GM18909 (cell line): ENCODE results near the gene PDZD7.

Experiments used
- ATAC-seq: cut with Tn5 transposase; IDR thresholded peaks from one replicate; pipeline ENCODE4 v1.9.1; 2021; ENCODE audit warnings: mild to moderate bottlenecking; ENCODE audit not compliant: unreplicated experiment, poor library complexity

PDZD7 gene

DNA sequence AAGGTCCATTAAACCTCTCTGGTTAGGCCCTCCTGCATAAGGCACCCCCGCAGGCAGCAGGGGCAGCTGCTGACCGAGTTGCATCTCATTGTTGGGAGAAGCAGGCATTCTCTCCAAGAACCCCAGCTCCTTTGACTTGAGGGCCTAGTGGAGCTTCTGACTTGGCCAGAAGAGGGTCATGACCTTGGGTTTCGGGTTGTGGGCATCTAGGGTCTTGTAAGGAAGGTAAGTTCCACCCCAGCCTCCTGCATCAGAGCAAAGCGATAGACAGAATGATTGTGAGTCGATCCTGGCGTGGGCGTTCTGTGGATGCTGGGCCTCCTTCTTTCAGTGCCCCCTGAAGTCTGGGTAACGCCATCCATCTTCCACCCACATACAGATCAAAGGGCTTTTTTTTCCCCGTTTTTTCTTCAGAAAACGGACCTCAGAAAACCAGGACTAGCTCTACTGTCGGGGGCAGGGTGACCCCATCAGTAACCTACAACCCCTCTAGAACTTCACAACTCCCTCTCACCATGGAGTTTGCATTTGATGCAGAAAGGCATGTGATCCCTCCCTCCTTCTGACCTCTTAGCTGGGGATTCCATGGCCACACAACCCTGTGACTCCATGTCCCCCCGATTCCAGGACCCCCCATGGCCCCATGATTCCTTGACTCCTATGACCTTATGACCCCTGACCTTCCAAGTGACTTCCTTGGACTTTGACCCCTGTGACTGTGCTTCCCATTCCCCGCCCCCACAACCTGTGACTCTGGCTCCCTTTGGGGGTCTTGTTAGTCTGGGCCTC is 58.6 kb downstream of the PDZD7 start:
- ATAC-seq: no peak

DNA sequence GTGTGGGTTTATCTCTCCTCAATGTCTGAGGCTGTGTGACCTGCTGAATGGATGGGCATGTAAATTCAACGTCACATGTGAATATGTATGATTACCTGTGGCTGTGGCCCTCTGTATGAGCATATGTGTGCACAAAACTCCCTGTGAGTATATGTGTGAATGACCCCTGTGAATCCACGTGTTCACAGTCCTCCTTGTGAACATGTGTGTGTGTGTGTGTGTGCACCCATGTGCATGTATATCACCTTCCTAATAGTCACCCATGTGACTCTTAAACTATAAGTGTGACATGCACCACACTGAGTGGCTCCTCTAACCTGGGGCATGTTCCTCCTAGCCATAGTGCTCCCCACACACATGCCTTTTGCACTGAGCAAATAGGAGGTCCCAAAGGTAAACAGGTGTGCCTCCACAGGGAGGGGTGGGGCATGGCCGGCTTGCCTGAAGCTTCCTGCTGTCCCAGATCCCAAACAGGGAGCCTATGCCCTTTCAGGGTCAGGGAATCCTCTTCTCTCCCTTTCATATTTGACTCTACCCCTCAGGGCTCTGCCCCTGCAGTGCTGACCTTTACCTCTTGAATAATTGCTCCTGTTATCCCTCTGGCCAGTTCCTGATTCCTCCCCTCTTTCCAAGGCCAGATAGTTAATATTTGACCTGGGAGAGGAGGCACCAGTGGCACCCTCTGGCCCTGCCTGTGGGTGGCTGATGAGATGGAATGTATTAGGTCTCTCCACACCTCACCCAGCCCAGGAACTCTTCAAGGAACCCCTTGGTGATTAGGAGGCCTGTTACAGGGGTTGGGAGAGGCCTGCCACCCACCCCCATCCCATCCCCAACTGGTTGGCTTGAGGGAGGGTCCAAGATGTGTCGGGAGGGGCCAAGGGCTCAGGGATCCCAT is 59.8 kb downstream of the PDZD7 start:
- no peak for ATAC-seq

DNA sequence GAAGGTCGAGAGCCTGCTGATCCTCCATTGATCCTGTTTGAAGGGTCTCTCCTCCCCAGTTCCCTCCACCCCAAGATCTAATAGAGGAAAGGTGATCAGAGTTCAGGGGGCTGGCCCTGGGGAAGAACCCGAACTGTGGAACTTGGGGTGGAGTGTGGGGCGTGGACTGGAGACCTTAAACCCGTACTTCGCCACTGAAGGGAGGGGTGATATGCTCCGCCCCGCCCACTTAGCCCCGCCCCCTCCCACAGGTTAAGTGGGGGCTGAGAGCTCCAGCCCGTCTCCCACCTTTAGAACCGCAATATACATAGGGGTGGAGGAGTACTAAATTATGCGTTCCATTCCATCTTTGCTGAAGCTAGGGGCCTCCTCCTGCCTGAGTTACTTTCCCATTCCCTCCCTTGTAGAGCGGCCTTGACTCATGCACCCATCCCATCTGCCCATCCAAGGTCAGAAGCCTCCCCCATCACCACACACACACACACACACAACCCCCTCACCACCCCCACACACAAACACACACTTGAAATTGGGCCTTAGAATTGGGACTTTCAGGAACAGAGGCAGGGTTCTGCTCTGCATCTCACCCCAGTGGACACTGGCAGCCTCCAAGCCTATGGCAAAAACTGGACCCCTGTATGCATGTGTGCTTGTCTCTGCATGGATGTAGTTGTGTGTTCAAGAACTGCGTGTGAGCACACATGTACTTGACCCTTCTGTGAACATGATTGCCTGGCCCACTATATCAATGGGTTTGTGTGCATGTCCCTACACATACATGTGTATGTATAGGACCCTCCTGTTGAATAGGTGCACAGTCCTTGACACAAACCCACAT is 60.6 kb downstream of the PDZD7 start:
- ATAC-seq: no peak

DNA sequence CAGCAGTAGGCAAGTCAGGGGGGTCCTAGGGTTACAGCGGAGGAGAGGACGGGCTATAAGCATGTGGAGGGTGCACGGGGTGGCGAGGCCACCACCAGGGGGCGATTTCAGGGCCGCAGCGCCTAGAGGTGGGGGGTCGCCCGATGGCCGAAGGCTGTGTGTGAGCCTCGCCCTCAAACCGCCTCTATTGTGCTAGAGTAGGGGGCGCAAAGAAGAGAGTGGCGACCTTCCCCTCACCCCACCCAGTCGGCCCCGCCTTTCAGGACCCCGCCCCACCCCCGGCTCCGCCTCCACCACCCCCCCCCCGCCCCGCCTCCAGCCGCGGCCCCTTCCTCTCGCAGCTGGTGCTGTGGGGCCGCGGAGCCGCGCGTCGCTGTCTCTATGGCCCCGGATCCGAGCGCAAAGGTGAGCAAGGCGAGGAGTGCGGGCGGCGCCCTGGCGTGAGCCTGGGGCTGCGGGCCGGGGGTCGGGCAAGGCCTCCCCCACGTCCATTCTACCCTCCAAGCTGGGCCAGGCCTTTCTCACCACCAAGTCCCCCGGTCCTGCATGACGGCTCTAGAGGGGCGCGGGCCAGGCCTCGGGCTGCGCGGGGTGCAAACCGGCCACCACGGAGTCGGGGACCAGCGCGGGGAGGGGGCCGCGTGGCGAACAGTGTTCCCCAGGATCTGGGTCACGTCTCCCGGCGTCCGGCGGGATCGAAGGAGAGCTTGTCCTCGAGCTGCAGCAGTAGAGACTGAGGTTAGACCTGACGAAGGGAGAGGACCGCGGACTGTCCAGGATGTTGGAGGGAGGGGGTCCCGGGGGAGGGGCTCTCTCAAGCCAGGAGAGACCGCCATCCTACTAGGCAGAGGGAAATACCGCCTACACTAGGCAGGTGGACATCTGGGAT is 61.5 kb downstream of the PDZD7 start, which contains the start of gene SEMA4G:
SEMA4G (plus strand) TSS at position 318 of the 889 bp plus-strand sequence. CDS start 3,409 bp downstream, outside the sequence.
- ATAC-seq: peak; percentile 65

DNA sequence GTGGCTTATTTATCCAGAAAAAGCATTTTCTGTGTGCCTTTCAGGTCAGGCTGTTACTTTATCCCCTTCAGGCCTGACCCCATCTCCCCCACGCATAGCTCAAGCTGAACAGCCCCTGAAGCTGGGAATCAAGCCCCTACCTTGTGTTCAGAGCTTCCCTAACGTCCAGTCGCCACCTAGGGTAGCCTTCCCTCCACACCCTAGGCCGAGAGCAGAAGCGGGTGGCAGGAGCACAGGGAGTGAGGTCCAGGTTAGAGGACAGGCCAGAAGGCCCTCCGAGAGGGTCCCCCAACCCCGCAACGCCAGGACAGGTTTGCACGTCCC is 62.1 kb downstream of the PDZD7 start:
- ATAC-seq: no peak

DNA sequence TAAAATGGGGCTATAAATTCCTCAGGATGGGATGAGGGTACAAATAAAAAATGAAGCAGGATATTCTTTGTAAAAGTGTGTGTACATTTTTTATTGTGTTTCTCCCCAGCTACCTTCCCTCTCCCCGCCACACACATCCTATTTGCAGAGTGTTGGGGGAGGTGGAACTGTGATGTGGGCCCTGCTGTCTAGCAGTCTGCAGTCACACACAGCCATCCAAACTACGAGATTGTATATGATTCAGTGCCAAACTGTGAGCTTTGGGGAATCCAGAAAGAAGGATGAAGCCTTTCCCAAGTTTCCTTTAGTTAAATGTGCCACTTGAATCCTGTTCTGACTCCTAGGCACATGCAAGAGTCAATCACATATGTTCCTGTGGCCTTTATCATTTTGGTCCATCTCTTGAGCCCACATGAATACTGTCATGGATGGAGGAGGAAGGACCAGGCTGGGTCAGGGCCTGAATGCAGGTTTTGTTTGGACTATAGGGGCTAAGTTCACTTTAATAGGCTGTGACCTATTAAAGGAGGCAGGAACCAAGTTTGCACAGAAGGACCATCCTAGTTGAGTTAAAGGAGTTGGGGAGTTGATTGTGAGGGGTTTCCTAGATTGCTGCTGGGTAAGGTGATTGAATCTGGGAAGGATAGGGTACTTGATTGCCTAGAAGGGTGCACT is 62.7 kb downstream of the PDZD7 start:
- no peak for ATAC-seq

DNA sequence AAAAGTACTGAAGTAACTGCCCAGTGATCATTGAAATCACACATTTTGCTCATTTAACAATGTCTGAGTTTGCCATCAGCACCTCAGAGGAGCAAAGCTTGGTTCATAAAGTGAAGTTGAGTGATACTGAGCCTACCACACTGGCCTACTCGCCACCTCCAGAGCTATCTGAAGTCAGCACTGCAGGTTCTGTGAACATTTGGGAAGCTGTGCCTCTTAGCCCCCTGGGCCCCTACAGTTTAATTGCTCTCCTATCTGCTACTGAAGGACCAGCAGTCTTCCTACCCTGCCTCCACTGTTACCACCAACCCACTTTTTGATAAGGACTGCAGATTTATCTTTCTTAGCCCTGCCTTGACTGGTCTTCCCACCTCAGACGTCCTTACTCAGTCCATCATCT is 63.6 kb downstream of the PDZD7 start:
- no peak for ATAC-seq

DNA sequence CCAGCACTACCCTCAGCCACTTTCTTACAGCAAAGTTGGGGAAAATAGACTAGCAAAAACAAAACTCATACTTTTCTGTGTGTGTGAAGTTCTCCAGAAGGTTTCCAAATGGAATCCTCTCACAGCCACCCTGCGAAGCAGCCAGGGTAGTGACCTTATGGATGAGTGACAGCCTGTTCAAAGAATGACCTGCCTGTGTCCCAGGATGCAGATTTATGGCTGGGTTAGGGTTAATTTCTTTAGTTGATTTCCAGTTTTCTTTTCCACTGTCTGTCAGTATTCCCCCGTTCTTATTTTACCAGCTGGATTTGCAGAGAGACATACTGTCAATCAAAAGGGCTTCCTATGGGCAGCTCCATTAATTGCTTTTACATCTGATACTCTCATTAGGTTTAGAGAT is 64.0 kb downstream of the PDZD7 start:
- no peak for ATAC-seq

DNA sequence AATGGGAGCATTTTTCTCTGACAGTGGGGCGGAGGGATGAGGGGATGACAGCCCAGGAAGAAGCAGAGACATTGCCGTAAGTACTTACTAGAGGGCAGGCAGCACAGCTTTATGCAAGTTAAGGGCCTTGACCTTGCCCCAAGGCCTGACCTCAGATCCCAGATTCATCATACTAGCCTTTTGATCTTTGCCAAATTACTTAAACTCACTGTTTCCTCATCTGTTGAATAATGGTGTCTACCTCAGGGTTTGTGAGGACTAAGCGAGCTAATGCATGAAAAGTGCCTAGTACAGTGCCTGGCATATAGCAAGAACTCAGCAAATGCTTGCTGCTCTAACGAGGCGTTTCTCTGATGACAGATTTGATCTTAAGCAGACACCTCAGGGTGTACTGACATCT is 65.1 kb downstream of the PDZD7 start:
- ATAC-seq: no peak

DNA sequence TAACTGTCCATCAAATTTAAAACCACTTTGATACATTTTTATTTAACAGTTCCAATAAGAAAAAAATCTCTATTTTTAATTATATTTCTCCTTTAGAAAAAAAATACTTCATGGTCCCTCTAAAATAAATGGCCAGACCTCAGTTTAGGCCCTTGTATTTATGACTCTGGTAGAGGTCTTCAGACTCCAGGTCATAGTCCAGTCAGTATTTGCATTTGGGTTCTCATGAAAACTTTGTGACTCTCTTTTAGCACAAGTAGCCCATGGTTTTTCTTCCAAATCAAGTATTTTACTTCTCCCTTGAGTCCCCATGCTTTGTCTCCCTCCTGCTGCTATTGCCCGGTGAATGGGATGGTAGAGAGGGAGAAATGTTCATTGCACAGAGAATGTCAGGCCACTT is 67.1 kb downstream of the PDZD7 start:
- no peak for ATAC-seq

DNA sequence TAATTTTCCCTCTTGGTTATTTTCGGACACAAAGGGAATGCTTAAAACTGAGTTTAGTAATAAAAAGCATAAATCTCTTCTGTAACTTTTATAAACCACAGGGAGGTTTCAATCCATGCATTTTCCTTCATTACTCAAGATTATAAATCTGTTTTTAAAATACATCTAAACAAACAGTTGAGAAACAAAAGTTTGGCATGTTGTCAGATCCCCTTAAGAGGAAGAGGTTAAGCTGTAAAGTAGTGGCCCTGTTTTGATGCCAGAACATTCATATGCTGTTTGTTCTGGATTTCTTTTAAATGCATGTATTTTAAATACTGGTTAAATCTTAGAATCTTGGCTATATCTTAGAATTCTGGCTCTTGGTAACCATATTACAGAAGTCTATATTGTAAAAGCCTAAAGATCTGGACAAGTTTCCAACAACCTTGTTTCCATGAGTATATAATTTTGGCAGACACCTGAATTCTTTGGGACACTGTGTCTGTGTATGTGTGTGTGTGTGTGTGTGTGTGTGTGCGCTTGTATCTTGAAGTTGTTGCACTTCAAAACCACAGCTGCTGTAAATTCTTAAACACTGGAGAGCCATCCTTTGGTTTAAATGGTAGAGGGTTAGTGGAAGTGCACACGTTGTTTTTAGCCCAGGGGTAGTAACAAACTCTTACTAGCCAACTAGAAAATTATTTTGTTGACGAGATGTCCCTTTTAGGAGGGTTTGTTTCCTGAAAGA is 68.4 kb downstream of the PDZD7 start:
- ATAC-seq: no peak

DNA sequence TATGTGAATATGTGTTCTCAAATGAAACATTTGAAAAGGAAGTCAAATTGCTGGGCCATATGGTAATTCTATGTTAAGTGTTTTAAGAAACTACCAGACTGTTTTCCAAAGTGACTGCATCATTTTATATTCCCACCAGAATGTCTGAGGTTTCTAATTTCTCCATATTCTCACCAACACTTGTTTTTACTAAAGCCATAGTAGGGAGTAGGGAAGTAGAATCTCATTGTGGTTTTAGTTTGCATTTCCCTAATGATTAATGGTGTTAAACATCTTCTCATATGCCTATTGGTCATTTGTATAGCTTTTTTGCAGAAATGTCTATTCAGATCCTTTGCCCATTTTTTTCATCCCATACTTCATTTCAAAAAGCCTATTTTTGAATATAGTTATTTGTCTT is 70.7 kb downstream of the PDZD7 start:
- ATAC-seq: no peak
